ENCODE results near the gene NUDT16. TPM values are rescaled to one million over a fixed set of nuclear protein-coding genes. Genes with fewer than 3 reads are reported as not detected.

The NUDT16 gene
- total RNA-seq, 1 donor from 2014 or later, result 47.2 TPM

DNA sequence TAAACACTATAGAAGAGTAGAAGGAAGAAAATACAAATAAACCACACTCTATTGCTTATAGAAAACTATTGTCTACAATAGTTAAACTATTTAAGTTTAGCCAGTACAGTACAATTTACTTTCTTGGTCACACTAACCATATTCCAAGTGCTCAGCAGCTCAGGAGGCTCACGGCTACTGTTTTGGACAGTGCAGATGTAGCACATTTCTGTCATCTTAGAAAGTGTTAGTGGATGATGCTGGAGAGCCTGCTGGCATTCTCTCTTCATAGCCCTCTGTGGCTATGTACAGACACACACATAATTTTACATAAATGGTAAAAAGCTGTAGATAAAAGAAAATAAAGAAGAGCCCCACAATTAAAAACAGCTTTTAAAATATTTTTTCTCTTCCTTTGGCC is 23.8 kb downstream of the NUDT16 start:
- peaks cover 11% of the 10 kb centered on the region for H3K4me1 ChIP-seq
- H3K27me3 ChIP-seq, result no peaks in the 10 kb centered on the region
- H3K9me3 ChIP-seq, result no peaks in the 10 kb centered on the region
- intact Hi-C loops (cut with DNase I), result no loop called here
- H3K4me3 ChIP-seq, result no peak overlapping the region
- H3K36me3 ChIP-seq, result no peaks in the 10 kb centered on the region
- TF ChIP-seq, protein P1, sequence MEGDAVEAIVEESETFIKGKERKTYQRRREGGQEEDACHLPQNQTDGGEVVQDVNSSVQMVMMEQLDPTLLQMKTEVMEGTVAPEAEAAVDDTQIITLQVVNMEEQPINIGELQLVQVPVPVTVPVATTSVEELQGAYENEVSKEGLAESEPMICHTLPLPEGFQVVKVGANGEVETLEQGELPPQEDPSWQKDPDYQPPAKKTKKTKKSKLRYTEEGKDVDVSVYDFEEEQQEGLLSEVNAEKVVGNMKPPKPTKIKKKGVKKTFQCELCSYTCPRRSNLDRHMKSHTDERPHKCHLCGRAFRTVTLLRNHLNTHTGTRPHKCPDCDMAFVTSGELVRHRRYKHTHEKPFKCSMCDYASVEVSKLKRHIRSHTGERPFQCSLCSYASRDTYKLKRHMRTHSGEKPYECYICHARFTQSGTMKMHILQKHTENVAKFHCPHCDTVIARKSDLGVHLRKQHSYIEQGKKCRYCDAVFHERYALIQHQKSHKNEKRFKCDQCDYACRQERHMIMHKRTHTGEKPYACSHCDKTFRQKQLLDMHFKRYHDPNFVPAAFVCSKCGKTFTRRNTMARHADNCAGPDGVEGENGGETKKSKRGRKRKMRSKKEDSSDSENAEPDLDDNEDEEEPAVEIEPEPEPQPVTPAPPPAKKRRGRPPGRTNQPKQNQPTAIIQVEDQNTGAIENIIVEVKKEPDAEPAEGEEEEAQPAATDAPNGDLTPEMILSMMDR (IDR thresholded peaks at IDR 0.05), result no peak
- no peak for DNase-seq
- no peak for ATAC-seq
- no peak overlapping the region for H3K27ac ChIP-seq

DNA sequence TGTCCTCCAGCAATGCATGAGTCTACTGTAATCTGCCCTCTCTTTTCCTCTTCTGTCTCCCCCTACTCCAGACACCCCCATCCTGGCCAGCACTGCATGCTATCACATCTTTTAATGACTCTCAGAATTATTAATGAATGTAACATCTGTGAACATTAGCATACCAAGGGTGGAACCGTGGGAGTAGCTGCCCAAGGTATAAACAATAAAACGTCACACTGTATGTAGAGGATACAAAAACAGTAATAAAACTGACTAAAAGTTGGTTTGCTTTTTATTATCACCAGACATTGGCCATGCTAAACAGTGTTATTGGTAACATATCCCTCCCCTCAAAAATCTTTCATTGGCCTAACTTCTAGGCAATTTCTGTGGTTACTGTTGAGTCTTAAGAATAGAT is 24.7 kb downstream of the NUDT16 start:
- intact Hi-C loops (cut with DNase I), result no loop called here
- TF ChIP-seq, protein P1 (IDR thresholded peaks at IDR 0.05), result no peak

DNA sequence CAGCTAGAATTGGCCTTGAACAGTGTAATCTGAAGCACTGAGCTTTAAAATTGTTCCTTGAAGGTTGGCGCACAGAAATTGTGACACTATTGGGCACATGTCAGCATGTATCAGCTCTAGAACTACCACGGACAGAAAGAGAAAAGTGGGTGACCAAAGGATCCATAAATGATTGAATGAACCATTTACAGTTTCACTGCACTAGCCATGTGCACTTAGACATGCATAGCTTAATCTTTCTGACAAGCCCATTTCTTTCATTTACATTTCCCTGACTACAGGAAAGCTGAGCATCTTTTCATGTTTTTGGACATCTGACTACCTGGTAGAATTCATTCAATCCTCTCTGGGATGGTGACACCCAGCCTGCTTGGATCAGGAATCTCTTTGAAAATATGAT is 36.2 kb downstream of the NUDT16 start:
- intact Hi-C loops (cut with DNase I), result no loop called here
- TF ChIP-seq, protein P1 (IDR thresholded peaks at IDR 0.05), result no peak
- H3K27ac ChIP-seq, result no peak overlapping the region
- no peaks in the 10 kb centered on the region for H3K4me1 ChIP-seq
- no peak overlapping the region for H3K4me3 ChIP-seq
- H3K27me3 ChIP-seq, result no peaks in the 10 kb centered on the region
- ATAC-seq, result no peak
- H3K36me3 ChIP-seq, result no peaks in the 10 kb centered on the region
- no peak for DNase-seq
- H3K9me3 ChIP-seq, result no peaks in the 10 kb centered on the region

More for the DNA sequence above, 24.7 kb downstream of the NUDT16 start:
- no peak for DNase-seq
- no peak for ATAC-seq
- H3K27me3 ChIP-seq, result no peaks in the 10 kb centered on the region
- no peaks in the 10 kb centered on the region for H3K9me3 ChIP-seq
- H3K36me3 ChIP-seq, result no peaks in the 10 kb centered on the region
- H3K4me3 ChIP-seq, result no peak overlapping the region
- no peak overlapping the region for H3K27ac ChIP-seq
- H3K4me1 ChIP-seq, result peaks cover 11% of the 10 kb centered on the region

DNA sequence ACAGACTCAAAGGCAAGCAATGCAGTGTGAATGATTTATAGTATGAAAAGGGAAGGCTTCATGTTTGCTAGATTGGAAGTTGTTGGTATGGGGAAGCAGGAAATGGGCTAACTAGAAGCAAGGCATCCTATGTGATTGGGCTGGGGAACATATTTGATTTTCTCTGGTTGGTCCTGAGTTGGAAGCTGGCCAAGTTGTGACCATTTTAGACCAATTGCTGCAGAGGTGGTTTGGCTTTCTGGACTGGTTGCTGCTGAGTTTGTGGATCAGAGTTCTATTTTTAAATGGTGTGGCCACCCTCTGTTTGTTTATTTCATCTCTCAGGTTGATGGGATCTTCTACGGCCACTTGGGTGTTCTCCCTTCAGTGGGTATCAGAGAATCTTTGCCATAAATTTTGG is 39.7 kb downstream of the NUDT16 start:
- DNase-seq, result no peak
- no peak for ATAC-seq
- Histone ChIP-seq H3K27ac (no peak overlapping the region), H3K27me3 (no peaks in the 10 kb centered on the region), H3K36me3 (no peaks in the 10 kb centered on the region), H3K4me1 (no peaks in the 10 kb centered on the region), H3K9me3 (no peaks in the 10 kb centered on the region), H3K4me3 (no peak overlapping the region)
- intact Hi-C loops (cut with DNase I), result no loop called here
- TF ChIP-seq, protein P1 (IDR thresholded peaks at IDR 0.05), result no peak

DNA sequence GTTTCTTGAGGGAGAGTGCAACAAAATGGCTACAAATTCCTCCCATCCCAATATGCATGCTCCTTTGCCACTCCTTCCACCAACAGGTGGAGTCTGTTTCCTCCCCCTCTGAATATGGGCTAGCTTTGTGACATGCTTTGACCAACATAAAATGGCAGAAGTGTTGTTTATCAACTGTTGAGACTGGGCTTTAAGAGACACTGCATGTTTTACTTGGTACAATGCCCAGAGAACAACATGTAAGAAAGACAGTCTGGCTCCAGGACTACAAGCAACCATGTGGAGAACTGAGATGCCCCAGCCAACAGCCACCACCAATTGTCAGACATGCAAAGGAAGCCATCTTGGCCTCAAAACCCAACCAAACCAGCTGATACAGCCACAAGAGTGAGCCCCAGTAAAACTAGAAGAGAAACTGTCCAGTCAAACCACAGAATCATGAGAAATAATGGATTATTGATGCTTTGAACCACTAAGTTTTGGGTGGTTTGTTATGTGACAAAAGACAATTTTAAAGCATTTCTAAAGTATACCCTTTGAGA is 40.5 kb downstream of the NUDT16 start:
- intact Hi-C loops (cut with DNase I), result no loop called here
- TF ChIP-seq, protein P1 (IDR thresholded peaks at IDR 0.05), result no peak
- Histone ChIP-seq H3K9me3 (no peaks in the 10 kb centered on the region), H3K27me3 (no peaks in the 10 kb centered on the region), H3K4me1 (no peaks in the 10 kb centered on the region), H3K36me3 (no peaks in the 10 kb centered on the region), H3K27ac (no peak overlapping the region), H3K4me3 (no peak overlapping the region)
- ATAC-seq (no peak), DNase-seq (no peak)

DNA sequence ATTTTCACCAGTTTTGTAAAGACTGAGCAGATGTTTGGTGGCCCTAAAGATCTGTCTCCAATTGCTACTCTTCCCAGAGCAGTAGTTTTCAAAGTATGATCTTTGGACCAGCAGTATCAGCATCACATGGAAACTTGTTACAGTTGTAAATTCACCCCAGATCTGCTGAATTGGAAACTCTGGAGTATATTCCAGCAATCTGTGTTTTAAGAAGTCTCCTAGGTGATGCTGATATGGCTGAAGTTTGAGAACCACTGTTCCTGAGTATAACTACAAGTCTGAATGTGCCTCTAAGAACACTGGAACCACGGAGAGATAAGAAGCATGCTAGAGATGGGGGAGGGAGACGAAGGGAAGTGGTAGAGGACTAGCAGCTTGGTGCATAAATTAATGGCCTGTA is 45.7 kb downstream of the NUDT16 start:
- H3K27me3 ChIP-seq, result no peaks in the 10 kb centered on the region
- DNase-seq (no peak), ATAC-seq (no peak)
- H3K4me1 ChIP-seq, result no peaks in the 10 kb centered on the region
- H3K36me3 ChIP-seq, result no peaks in the 10 kb centered on the region
- TF ChIP-seq, protein P1 (IDR thresholded peaks at IDR 0.05), result no peak
- intact Hi-C loops (cut with DNase I), result no loop called here
- H3K4me3 ChIP-seq, result no peak overlapping the region
- no peak overlapping the region for H3K27ac ChIP-seq
- H3K9me3 ChIP-seq, result no peaks in the 10 kb centered on the region
